Prostate gland (tissue), 2 donors: ENCODE data around the gene RNF151. TPM values are rescaled to one million over a fixed set of nuclear protein-coding genes. Genes with fewer than 3 reads are reported as not detected.

Source experiments
- DNase-seq: peaks from one replicate; pipeline ENCODE4 v3.0.0-alpha.2; 2019; ENCODE audit warnings: low spot score
- H3K27ac ChIP-seq, 2 donors: fragments of 200-600 bp; sonication (generic); 2 replicates each; pipeline ENCODE4 v1.5.1; 2017 to 2019
- H3K27me3 ChIP-seq: fragments of 200-600 bp; sonication (generic); replicated peaks from 2 replicates; pipeline ENCODE4 v1.5.1; 2019; ENCODE audit not compliant: insufficient read depth
- H3K36me3 ChIP-seq, 2 donors: fragments of 200-600 bp; sonication (generic); 1 replicate in 1 of 2; 2 replicates in 1 of 2; pipeline versions ENCODE4 v1.5.1 to v1.8.1; 2017 to 2019
- H3K4me1 ChIP-seq: fragments of 200-600 bp; sonication (generic); replicated peaks from 2 replicates; pipeline ENCODE4 v1.5.1; 2019
- H3K4me3 ChIP-seq, 2 donors: fragments of 200-600 bp; sonication (generic); 2 replicates each; pipeline ENCODE4 v1.5.1; 2017 to 2019
- H3K9me3 ChIP-seq: fragments of 200-600 bp; sonication (generic); 2 replicates; pipeline ENCODE4 v1.5.1; 2017
- POLR2A ChIP-seq: fragments of 450-650 bp; IDR thresholded peaks from one replicate; pipeline ENCODE4 v1.6.1; 2016; ENCODE audit warnings: antibody characterized with exemption, mild to moderate bottlenecking
- POLR2AphosphoS5 ChIP-seq: sonication (generic); formaldehyde crosslinking; IDR thresholded peaks from one replicate; pipeline ENCODE4 v1.6.1; 2017; ENCODE audit warnings: antibody characterized with exemption
- WGBS: methylation state at CpG from one replicate; pipeline ENCODE4 v1.1.5; 2018; 5-methylcytosine and 5-hydroxymethylcytosine counted together
- intact Hi-C: fragments of 100-400 bp; cut with DNase I; formaldehyde crosslinking; loops from one replicate; pipeline ENCODE4 v1.14.2; 2022
- total RNA-seq, 2 donors: library from RNA; depleted of rRNA; stranded (reverse); fragments of >200 nt; gene quantifications; one replicate each; pipeline ENCODE4 v1.1.0, GENCODE V29; 2016
- TF ChIP-seq, protein P1 (sequence below), 4 experiments: fragments of 200-600 bp in 2 of 4; fragments of 450-650 bp in 2 of 4; sonication (generic) in 2 of 4; IDR thresholded peaks; 1 replicate in 3 of 4; 2 replicates in 1 of 4; pipeline ENCODE4 v1.5.1; 2016 to 2019; ENCODE audit warnings: antibody characterized with exemption in 4 of 4, mild to moderate bottlenecking in 2 of 4, moderate library complexity in 2 of 4

Gene RNF151
- total RNA-seq, 2 donors from 2014 or later = 7.2 TPM; not detected in 1

GRCh38 chr16:1978476-1979120 lies 11.9 kb downstream of the RNF151 start:
- Histone ChIP-seq H3K27me3 (no peaks in the 10 kb centered on the region), H3K4me1 (no peaks in the 10 kb centered on the region), H3K4me3 (peak overlapping the region; percentile 15 to 35), H3K9me3 (no peaks in the 10 kb centered on the region), H3K36me3 (peaks cover 11 to 13% of the 10 kb centered on the region in 2 donors), H3K27ac (peak overlapping the region; percentile 52 to 77)
- intact Hi-C loops = no loop called here
- WGBS = 71% methylated on average over 37 of the region's 37 CpGs
- peak; percentile 66 for DNase-seq
- TF ChIP-seq, protein P1, sequence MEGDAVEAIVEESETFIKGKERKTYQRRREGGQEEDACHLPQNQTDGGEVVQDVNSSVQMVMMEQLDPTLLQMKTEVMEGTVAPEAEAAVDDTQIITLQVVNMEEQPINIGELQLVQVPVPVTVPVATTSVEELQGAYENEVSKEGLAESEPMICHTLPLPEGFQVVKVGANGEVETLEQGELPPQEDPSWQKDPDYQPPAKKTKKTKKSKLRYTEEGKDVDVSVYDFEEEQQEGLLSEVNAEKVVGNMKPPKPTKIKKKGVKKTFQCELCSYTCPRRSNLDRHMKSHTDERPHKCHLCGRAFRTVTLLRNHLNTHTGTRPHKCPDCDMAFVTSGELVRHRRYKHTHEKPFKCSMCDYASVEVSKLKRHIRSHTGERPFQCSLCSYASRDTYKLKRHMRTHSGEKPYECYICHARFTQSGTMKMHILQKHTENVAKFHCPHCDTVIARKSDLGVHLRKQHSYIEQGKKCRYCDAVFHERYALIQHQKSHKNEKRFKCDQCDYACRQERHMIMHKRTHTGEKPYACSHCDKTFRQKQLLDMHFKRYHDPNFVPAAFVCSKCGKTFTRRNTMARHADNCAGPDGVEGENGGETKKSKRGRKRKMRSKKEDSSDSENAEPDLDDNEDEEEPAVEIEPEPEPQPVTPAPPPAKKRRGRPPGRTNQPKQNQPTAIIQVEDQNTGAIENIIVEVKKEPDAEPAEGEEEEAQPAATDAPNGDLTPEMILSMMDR (IDR thresholded peaks at IDR 0.05) = no peak
- TF ChIP-seq POLR2A = no peak
- TF ChIP-seq POLR2AphosphoS5 = peak; percentile 44

DNA sequence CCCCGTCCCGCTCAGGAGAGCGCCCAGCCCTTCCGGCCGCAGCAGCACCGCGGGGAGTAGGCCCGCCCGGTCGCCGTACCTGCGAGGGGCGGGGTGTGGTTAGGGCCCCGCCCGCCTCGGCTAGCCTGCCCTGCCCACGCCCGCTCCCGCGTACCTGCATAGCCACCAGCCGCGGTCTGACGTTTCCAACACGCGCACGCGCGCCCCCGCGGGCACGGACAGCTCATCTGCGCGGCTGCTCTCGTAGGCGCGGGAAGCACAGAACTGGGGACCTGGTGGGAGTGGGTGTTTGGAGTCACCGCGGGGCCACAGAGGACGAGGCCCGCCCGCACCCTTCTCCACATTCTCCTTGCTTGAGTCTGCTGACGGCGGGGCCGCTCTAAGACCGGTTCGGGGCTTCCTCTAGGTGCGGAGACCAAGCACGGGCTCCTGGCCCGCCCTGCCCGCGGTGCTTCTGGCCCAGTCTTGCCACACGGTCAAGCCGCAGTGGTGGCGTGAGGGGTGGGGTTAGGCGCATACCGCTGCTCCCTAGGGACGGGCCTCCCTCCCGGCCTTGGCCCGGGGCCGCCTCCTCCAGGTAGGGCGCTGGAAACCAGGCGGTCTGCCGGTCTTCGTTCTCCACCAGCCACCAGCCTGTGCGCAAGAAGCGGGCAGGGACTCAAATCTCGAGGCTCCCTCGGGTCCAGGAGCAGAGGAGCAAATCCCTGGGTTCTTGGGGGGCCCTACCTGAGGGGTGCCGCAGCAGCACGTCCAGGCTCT lies 12.8 kb downstream of the RNF151 start:
- Histone ChIP-seq H3K27me3 (no peaks in the 10 kb centered on the region), H3K27ac (peak overlapping the region; percentile 52 to 77), H3K9me3 (no peaks in the 10 kb centered on the region), H3K4me1 (no peaks in the 10 kb centered on the region), H3K4me3 (peak overlapping the region; percentile 15 to 35), H3K36me3 (peaks cover 11% of the 10 kb centered on the region in 2 donors)
- WGBS = 47% methylated on average over 70 of the region's 70 CpGs
- TF ChIP-seq POLR2AphosphoS5 = peak; percentile 26
- TF ChIP-seq, protein P1 (IDR thresholded peaks at IDR 0.05) = no peak
- intact Hi-C loops = no loop called here
- DNase-seq = peak; percentile 75

GRCh38 chr16:1980030-1980769 lies 13.5 kb downstream of the RNF151 start:
- intact Hi-C loops = no loop called here
- TF ChIP-seq POLR2AphosphoS5 = no peak
- no peak for TF ChIP-seq POLR2A
- TF ChIP-seq, protein P1 (IDR thresholded peaks at IDR 0.05) = no peak
- Histone ChIP-seq H3K27ac (no peak overlapping the region), H3K27me3 (no peaks in the 10 kb centered on the region), H3K36me3 (peaks cover 9 to 11% of the 10 kb centered on the region in 2 donors), H3K9me3 (no peaks in the 10 kb centered on the region), H3K4me1 (no peaks in the 10 kb centered on the region), H3K4me3 (no peak overlapping the region)
- no peak for DNase-seq
- WGBS = 11% methylated on average over 40 of the region's 53 CpGs

- Histone ChIP-seq H3K27ac (no peak overlapping the region), H3K9me3 (no peaks in the 10 kb centered on the region), H3K36me3 (peaks cover 6 to 7% of the 10 kb centered on the region in 2 donors), H3K27me3 (no peaks in the 10 kb centered on the region), H3K4me3 (no peak overlapping the region), H3K4me1 (no peaks in the 10 kb centered on the region)
- WGBS = 32% methylated on average over 14 of the region's 16 CpGs
- intact Hi-C loops = no loop called here
- TF ChIP-seq, protein P1 (IDR thresholded peaks at IDR 0.05) = no peak
- TF ChIP-seq POLR2AphosphoS5 (no peak), POLR2A (no peak)
- no peak for DNase-seq
Measured at GRCh38 chr16:1980770-1981087, 14.1 kb downstream of the RNF151 start.
